H9 (cell line): ENCODE results near the gene COL27A1. TPM values are rescaled to one million over a fixed set of nuclear protein-coding genes. Genes with fewer than 3 reads are reported as not detected.

Experiments
- DNase-seq: peaks from one replicate; pipeline ENCODE4 v3.0.0-alpha.2; 2017
- H2AFZ ChIP-seq: one replicate; pipeline ENCODE4 v1.6.1; 2013; ENCODE audit warnings: mild to moderate bottlenecking, low read length, control low read depth, moderate library complexity
- H2AK5ac ChIP-seq: 2 replicates; pipeline ENCODE4 v1.6.1; 2013; ENCODE audit warnings: low read length, control low read depth, mixed read lengths; ENCODE audit not compliant: insufficient read length
- H2BK120ac ChIP-seq: one replicate; pipeline ENCODE4 v1.6.1; 2013; ENCODE audit warnings: low read depth, mild to moderate bottlenecking, low read length, control low read depth, inconsistent platforms; ENCODE audit not compliant: poor library complexity, severe bottlenecking
- H2BK12ac ChIP-seq: 2 replicates; pipeline ENCODE4 v1.6.1; 2013; ENCODE audit warnings: low read length, control low read depth, mixed read lengths, low read depth; ENCODE audit not compliant: insufficient read length
- H2BK15ac ChIP-seq: 2 replicates; pipeline ENCODE4 v1.6.1; 2013; ENCODE audit warnings: low read depth, low read length, control low read depth
- H2BK20ac ChIP-seq: one replicate; pipeline ENCODE4 v1.6.1; 2013; ENCODE audit warnings: low read depth, mild to moderate bottlenecking, low read length, control low read depth, inconsistent platforms; ENCODE audit not compliant: poor library complexity, severe bottlenecking
- H2BK5ac ChIP-seq: 2 replicates; pipeline ENCODE4 v1.6.1; 2013; ENCODE audit warnings: low read length, control low read depth, mixed read lengths; ENCODE audit not compliant: insufficient read length
- H3K14ac ChIP-seq: 2 replicates; pipeline ENCODE4 v1.6.1; 2013; ENCODE audit warnings: low read length, control low read depth; ENCODE audit not compliant: insufficient read depth
- H3K18ac ChIP-seq: 2 replicates; pipeline ENCODE4 v1.6.1; 2013; ENCODE audit warnings: low read depth, mild to moderate bottlenecking, mixed read lengths, low read length, control low read depth; ENCODE audit not compliant: insufficient read length
- H3K23ac ChIP-seq: 2 replicates; pipeline ENCODE4 v1.6.1; 2013; ENCODE audit warnings: low read length, control low read depth, mixed read lengths, low read depth; ENCODE audit not compliant: insufficient read length
- H3K23me2 ChIP-seq: 2 replicates; pipeline ENCODE4 v1.6.1; 2013; ENCODE audit warnings: low read depth, mild to moderate bottlenecking, mixed read lengths, low read length, control low read depth; ENCODE audit not compliant: insufficient read length, poor library complexity, severe bottlenecking
- H3K27ac ChIP-seq: 2 replicates; pipeline ENCODE4 v1.5.1; 2013; ENCODE audit warnings: low read length, control low read depth, mixed read lengths, low read depth; ENCODE audit not compliant: insufficient read length
- H3K27me3 ChIP-seq: 2 replicates; pipeline ENCODE4 v1.6.1; 2013; ENCODE audit warnings: low read length, control low read depth, inconsistent platforms; ENCODE audit not compliant: insufficient read depth
- H3K4ac ChIP-seq: 2 replicates; pipeline ENCODE4 v1.6.1; 2013; ENCODE audit warnings: low read depth, mild to moderate bottlenecking, control low read depth, inconsistent platforms, low read length, moderate library complexity
- H3K4me1 ChIP-seq: 2 replicates; pipeline ENCODE4 v1.6.1; 2013; ENCODE audit warnings: low read length, control low read depth, inconsistent platforms; ENCODE audit not compliant: insufficient read depth
- H3K4me2 ChIP-seq: 2 replicates; pipeline ENCODE4 v1.6.1; 2013; ENCODE audit warnings: low read length, control low read depth, mixed read lengths; ENCODE audit not compliant: insufficient read length, insufficient read depth
- H3K56ac ChIP-seq: 2 replicates; pipeline ENCODE4 v1.6.1; 2013; ENCODE audit warnings: low read depth, mild to moderate bottlenecking, mixed read lengths, low read length, control low read depth; ENCODE audit not compliant: insufficient read length
- H3K79me1 ChIP-seq: 2 replicates; pipeline ENCODE4 v1.6.1; 2013; ENCODE audit warnings: low read depth, mild to moderate bottlenecking, moderate library complexity, low read length, control low read depth, inconsistent platforms; ENCODE audit not compliant: insufficient read depth, poor library complexity, severe bottlenecking
- H3K79me2 ChIP-seq: 2 replicates; pipeline ENCODE4 v1.6.1; 2013; ENCODE audit warnings: low read length, control low read depth, inconsistent platforms; ENCODE audit not compliant: insufficient read depth
- H3K9ac ChIP-seq: 2 replicates; pipeline ENCODE4 v1.6.1; 2013; ENCODE audit warnings: low read length, control low read depth, mixed read lengths; ENCODE audit not compliant: insufficient read length; ENCODE audit errors: extremely low read depth
- H3K9me3 ChIP-seq: one replicate; pipeline ENCODE4 v1.6.1; 2013; ENCODE audit warnings: low read depth, low read length, inconsistent platforms; ENCODE audit not compliant: control insufficient read depth
- H3T11ph ChIP-seq: one replicate; pipeline ENCODE4 v1.6.1; 2013; ENCODE audit warnings: mild to moderate bottlenecking, low read length, control low read depth, inconsistent platforms
- H4K20me1 ChIP-seq: one replicate; pipeline ENCODE4 v1.6.1; 2013; ENCODE audit not compliant: control insufficient read depth, insufficient read length, insufficient read depth
- H4K5ac ChIP-seq: 2 replicates; pipeline ENCODE4 v1.6.1; 2013; ENCODE audit warnings: low read depth, mild to moderate bottlenecking, mixed read lengths, low read length, control low read depth; ENCODE audit not compliant: insufficient read length
- H4K8ac ChIP-seq: replicated peaks from 2 replicates; pipeline ENCODE4 v1.6.1; 2013; ENCODE audit warnings: low read length, control low read depth, mixed read lengths, low read depth; ENCODE audit not compliant: insufficient read length
- H4K91ac ChIP-seq: 2 replicates; pipeline ENCODE4 v1.6.1; 2013; ENCODE audit warnings: low read depth, mild to moderate bottlenecking, moderate library complexity, mixed read lengths, low read length, control low read depth; ENCODE audit not compliant: insufficient read length
- H3K27ac Mint-ChIP-seq, 3 experiments: 2 replicates in 2 of 3; 3 replicates in 1 of 3; pipeline ENCODE4 v1.8.0; 2020 to 2021; ENCODE audit warnings: mixed read lengths in 3 of 3, mild to moderate bottlenecking in 1 of 3, moderate library complexity in 1 of 3
- H3K27me3 Mint-ChIP-seq: 2 replicates; pipeline ENCODE4 v1.8.0; 2021; ENCODE audit warnings: low read depth, mild to moderate bottlenecking, moderate library complexity, mixed read lengths
- H3K36me3 Mint-ChIP-seq, 3 experiments: 2 replicates in 2 of 3; 3 replicates in 1 of 3; pipeline ENCODE4 v1.8.0; 2020 to 2021; ENCODE audit warnings: low read depth in 3 of 3, mixed read lengths in 3 of 3; ENCODE audit not compliant: insufficient read depth in 1 of 3
- H3K4me1 Mint-ChIP-seq, 2 experiments: 2 replicates each; pipeline ENCODE4 v1.8.0; 2020; ENCODE audit warnings: mixed read lengths in 2 of 2
- H3K4me3 Mint-ChIP-seq, 2 experiments: 2 replicates in 1 of 2; 3 replicates in 1 of 2; pipeline ENCODE4 v1.8.0; 2020 to 2021; ENCODE audit warnings: mild to moderate bottlenecking in 2 of 2, mixed read lengths in 2 of 2, moderate library complexity in 1 of 2
- H3K9me3 Mint-ChIP-seq, 2 experiments: 2 replicates in 1 of 2; 3 replicates in 1 of 2; pipeline ENCODE4 v1.8.0; 2020; ENCODE audit warnings: mild to moderate bottlenecking in 2 of 2, mixed read lengths in 2 of 2, moderate library complexity in 1 of 2
- CTCF ChIP-seq: fragments of 200-600 bp; sonication (generic); conservative IDR thresholded peaks from 3 replicates; pipeline ENCODE4 v1.8.0; 2021; ENCODE audit warnings: antibody characterized with exemption, mild to moderate bottlenecking
- WGBS: extraction: QIAGEN DNeasy Blood & Tissue Kit; methylation state at CpG from one replicate; pipeline ENCODE4 v1.1.7; 2013; ENCODE audit warnings: missing lambda C conversion rate, low lambda C conversion rate, mixed read lengths; ENCODE audit not compliant: insufficient read length; ENCODE audit errors: extremely low coverage; 5-methylcytosine and 5-hydroxymethylcytosine counted together
- total RNA-seq: library from RNA; stranded (reverse); gene quantifications from 2 replicates; pipeline ENCODE4 v1.2.1, GENCODE V29; 2021

The COL27A1 gene
- total RNA-seq, 1 experiment from 2014 or later, result 17.9 TPM

GRCh38 chr9:114185570-114186490 is 30.5 kb downstream of the COL27A1 start:
- peak overlapping the region in 1 of 3 experiments; percentile 9; a peak in 1 of 7 replicates for H3K27ac Mint-ChIP-seq
- Histone ChIP-seq H3T11ph (no peak overlapping the region), H4K20me1 (no peaks in the 10 kb centered on the region), H3K27ac (no peak overlapping the region), H2BK15ac (no peak overlapping the region), H4K8ac (no peak overlapping the region), H3K14ac (no peak overlapping the region), H3K27me3 (no peaks in the 10 kb centered on the region), H3K4me2 (no peak overlapping the region), H4K5ac (no peak overlapping the region), H3K79me1 (no peaks in the 10 kb centered on the region), H2BK20ac (no peak overlapping the region), H2BK5ac (no peak overlapping the region), H3K18ac (no peak overlapping the region), H3K9me3 (no peaks in the 10 kb centered on the region), H3K4ac (no peak overlapping the region), H3K23ac (no peak overlapping the region), H2AK5ac (no peak overlapping the region), H3K9ac (no peak overlapping the region), H2AFZ (no peak overlapping the region), H3K56ac (no peak overlapping the region), H3K23me2 (no peaks in the 10 kb centered on the region), H2BK120ac (no peak overlapping the region), H4K91ac (no peak overlapping the region), H3K79me2 (no peaks in the 10 kb centered on the region), H3K4me1 (no peaks in the 10 kb centered on the region), H2BK12ac (no peak overlapping the region)
- peaks cover 7 to 11% of the 10 kb centered on the region in 2 experiments; a peak in 4 of 5 replicates for H3K9me3 Mint-ChIP-seq
- no peak for TF ChIP-seq CTCF
- no CpG with 5 or more reads among the region's 11 CpGs for WGBS
- H3K4me1 Mint-ChIP-seq, result peaks cover 4 to 10% of the 10 kb centered on the region in 2 experiments
- peaks cover 5 to 16% (median 6%) of the 10 kb centered on the region in 3 experiments for H3K36me3 Mint-ChIP-seq
- DNase-seq, result no peak
- no peaks in the 10 kb centered on the region; the same call in 1 of the 2 replicates for H3K27me3 Mint-ChIP-seq
- H3K4me3 Mint-ChIP-seq, result no peak overlapping the region
